Keratinocyte (primary cell): ENCODE measurements around the gene OR52B2.

Experiments used
- CTCF ChIP-seq, 3 experiments: IDR thresholded peaks in 1 of 3; conservative IDR thresholded peaks in 1 of 3; optimal IDR thresholded peaks in 1 of 3; 2 replicates in 2 of 3; 3 replicates in 1 of 3; pipeline versions ENCODE3 to v1.5.1; 2011; ENCODE audit warnings: low read length in 3 of 3, mild to moderate bottlenecking in 3 of 3, moderate library complexity in 2 of 3, control low read depth in 1 of 3, inconsistent platforms in 1 of 3; ENCODE audit not compliant: insufficient read depth in 2 of 3; ENCODE audit errors: extremely low read depth in 1 of 3
- EZH2 ChIP-seq: IDR thresholded peaks from one replicate; pipeline ENCODE4 v1.6.1; 2012; ENCODE audit warnings: inconsistent platforms, mild to moderate bottlenecking, low read length, moderate library complexity

GRCh38 chr11:6156628-6157359, 13.3 kb downstream of the OR52B2 start:
- TF ChIP-seq EZH2 = no peak
- TF ChIP-seq CTCF (optimal IDR thresholded peaks at IDR 0.05 in 1 of 3, IDR thresholded peaks at IDR 0.05 in 1 of 3, conservative IDR thresholded peaks at IDR 0.05 in 1 of 3; ENCODE audit: extremely low read depth in 1 of 3, insufficient read depth in 2 of 3, low read length in 3 of 3) = no peak
